Kidney (tissue), 14 donors: ENCODE results near the gene CHAF1A. TPM values are rescaled to one million over a fixed set of nuclear protein-coding genes. Genes with fewer than 3 reads are reported as not detected.

Source experiments
- DNase-seq, 5 donors: peaks; one replicate each; pipeline ENCODE4 v3.0.0-alpha.2; 2013 to 2020
- FAIRE-seq: peaks from 2 replicates; lab custom pipeline; 2012; peaks lifted over from hg19 to GRCh38; lab: Jason Lieb, UNC
- H3K27ac ChIP-seq, 2 donors: one replicate each; pipeline ENCODE4 v1.7.0; 2013; ENCODE audit warnings: low read depth in 2 of 2, low read length in 2 of 2, inconsistent platforms in 1 of 2
- H3K27me3 ChIP-seq: one replicate; pipeline ENCODE4 v1.7.1; 2013; ENCODE audit warnings: low read length, inconsistent platforms; ENCODE audit not compliant: control insufficient read depth, insufficient read depth
- H3K36me3 ChIP-seq, 3 donors: one replicate each; pipeline versions ENCODE4 v1.7.0 to v1.7.1; 2013; ENCODE audit warnings: low read length in 3 of 3, control low read depth in 1 of 3, inconsistent platforms in 1 of 3; ENCODE audit not compliant: insufficient read depth in 3 of 3, control insufficient read depth in 2 of 3
- H3K4me1 ChIP-seq, 3 donors: one replicate each; pipeline versions ENCODE4 v1.7.0 to v1.7.1; 2013; ENCODE audit warnings: low read length in 3 of 3, inconsistent platforms in 1 of 3, low read depth in 1 of 3; ENCODE audit not compliant: control insufficient read depth in 2 of 3, insufficient read depth in 2 of 3
- H3K4me3 ChIP-seq, 3 donors: one replicate each; pipeline versions ENCODE4 v1.7.0 to v1.8.1; 2013; ENCODE audit warnings: low read length in 3 of 3, control low read depth in 1 of 3, inconsistent platforms in 1 of 3
- H3K9ac ChIP-seq, 3 donors: one replicate each; pipeline versions ENCODE4 v1.7.0 to v1.7.1; 2013; ENCODE audit warnings: low read length in 3 of 3, control low read depth in 1 of 3, inconsistent platforms in 1 of 3
- H3K9me3 ChIP-seq, 3 donors: one replicate each; pipeline versions ENCODE4 v1.7.0 to v1.7.1; 2013; ENCODE audit warnings: low read length in 3 of 3, control low read depth in 1 of 3, inconsistent platforms in 1 of 3; ENCODE audit not compliant: control insufficient read depth in 2 of 3, insufficient read depth in 1 of 3
- intact Hi-C: fragments of 100-400 bp; cut with DNase I; formaldehyde crosslinking; loops from one replicate; pipeline ENCODE4 v1.11.1; 2022
- polyA plus RNA-seq: library from polyadenylated mRNA; stranded (reverse); fragments of 350-450 nt; fragmentation: Illumina TruSeq; extraction: RNeasy Lipid Tissue Mini Kit (QIAGEN cat#74804); gene quantifications from one replicate; pipeline ENCODE4 v1.2.3, GENCODE V29; 2014; ENCODE audit warnings: low read depth, low replicate concordance; ENCODE audit not compliant: insufficient read depth
- total RNA-seq: library from RNA; stranded (reverse); fragmentation: NEBNext Ultra II Directional; extraction: Animal tissue kit (Norgen Biotek cat#: 25700); gene quantifications from one replicate; pipeline ENCODE4 v1.2.1, GENCODE V29; 2021
- TF ChIP-seq, protein P1 (sequence below): IDR thresholded peaks from 3 replicates; pipeline ENCODE4 v1.5.1; 2012; ENCODE audit warnings: mild to moderate bottlenecking, moderate library complexity, borderline replicate concordance; ENCODE audit not compliant: insufficient read depth; ENCODE audit errors: extremely low read depth
- donor health status: control.
- donor health status: control.
- donor health status: control.
- donor health status: control.
- donor health status: control.
- donor health status: DM: yes; HTN: yes; CAD: no.
- donor health status: Normal renal cell carcinoma (clear cell type).

The CHAF1A gene
- total and polyA plus RNA-seq, 2 donors from 2014 or later: 2.7 to 10.0 TPM

DNA sequence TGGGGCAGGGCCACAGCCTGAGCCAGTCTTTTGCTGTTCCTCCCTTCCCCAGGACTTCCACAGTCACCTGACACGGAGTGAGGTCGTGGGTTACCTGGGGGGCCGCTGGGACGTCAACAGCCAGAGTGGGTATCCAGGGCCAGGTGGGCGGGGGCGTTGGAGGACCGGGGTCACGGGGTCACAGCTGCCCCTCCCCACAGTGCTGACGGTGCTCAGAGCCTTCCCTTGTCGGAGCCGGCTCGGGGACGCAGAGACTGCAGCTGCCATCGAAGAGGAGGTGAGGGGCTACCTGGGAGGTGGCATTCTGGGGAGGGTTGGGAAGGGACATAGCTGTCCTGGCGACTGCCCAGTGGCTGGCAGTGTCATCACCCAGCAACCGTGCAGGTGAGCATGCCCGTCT is 47.5 kb upstream of the CHAF1A start:
- no peak overlapping the region for H3K9ac ChIP-seq

DNA sequence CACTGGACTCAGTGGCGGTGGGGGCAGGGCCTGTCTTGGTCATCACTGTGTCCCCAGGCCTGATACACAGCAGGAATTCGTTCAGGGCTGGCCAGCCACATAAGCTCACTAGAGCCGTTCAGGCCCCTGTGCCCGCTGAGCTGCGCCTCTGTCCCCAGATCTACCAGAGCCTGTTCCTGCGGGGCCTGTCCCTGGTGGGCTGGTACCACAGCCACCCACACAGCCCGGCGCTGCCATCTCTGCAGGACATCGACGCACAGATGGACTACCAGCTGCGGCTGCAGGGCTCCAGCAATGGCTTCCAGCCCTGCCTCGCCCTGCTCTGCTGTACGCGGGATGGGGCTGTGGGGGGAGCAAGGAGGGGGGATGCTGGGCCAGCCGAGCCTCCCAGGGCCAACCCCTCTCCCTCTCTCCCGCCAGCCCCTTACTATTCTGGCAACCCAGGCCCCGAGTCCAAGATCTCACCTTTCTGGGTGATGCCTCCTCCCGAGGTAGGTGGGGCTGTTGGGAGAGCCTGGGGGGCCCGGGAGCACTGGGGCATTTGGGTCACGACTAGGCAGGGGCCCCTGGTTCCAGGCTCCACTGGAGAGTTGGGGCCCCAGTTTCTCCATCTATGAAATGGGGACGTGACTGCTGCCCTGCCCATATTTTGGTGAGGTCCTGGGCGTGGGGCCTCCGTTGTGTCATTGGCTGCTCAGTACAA is 45.2 kb upstream of the CHAF1A start:
- peaks cover 0 to 7% (median 5%) of the 10 kb centered on the region in 3 donors for H3K36me3 ChIP-seq
- FAIRE-seq: no peak
- no peak overlapping the region for H3K4me3 ChIP-seq
- H3K27me3 ChIP-seq: no peaks in the 10 kb centered on the region
- intact Hi-C loops: no loop called here
- H3K9me3 ChIP-seq: no peaks in the 10 kb centered on the region
- no peak overlapping the region for H3K27ac ChIP-seq
- TF ChIP-seq, protein P1, sequence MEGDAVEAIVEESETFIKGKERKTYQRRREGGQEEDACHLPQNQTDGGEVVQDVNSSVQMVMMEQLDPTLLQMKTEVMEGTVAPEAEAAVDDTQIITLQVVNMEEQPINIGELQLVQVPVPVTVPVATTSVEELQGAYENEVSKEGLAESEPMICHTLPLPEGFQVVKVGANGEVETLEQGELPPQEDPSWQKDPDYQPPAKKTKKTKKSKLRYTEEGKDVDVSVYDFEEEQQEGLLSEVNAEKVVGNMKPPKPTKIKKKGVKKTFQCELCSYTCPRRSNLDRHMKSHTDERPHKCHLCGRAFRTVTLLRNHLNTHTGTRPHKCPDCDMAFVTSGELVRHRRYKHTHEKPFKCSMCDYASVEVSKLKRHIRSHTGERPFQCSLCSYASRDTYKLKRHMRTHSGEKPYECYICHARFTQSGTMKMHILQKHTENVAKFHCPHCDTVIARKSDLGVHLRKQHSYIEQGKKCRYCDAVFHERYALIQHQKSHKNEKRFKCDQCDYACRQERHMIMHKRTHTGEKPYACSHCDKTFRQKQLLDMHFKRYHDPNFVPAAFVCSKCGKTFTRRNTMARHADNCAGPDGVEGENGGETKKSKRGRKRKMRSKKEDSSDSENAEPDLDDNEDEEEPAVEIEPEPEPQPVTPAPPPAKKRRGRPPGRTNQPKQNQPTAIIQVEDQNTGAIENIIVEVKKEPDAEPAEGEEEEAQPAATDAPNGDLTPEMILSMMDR: no peak
- DNase-seq: peak in 2 of 5 donors; percentile 41 to 73
- H3K4me1 ChIP-seq: no peaks in the 10 kb centered on the region
- H3K9ac ChIP-seq: no peak overlapping the region

More for the DNA sequence above, 47.5 kb upstream of the CHAF1A start:
- Histone ChIP-seq H3K9me3 (no peaks in the 10 kb centered on the region), H3K4me3 (no peak overlapping the region), H3K36me3 (peaks cover 0 to 3% (median 0%) of the 10 kb centered on the region in 3 donors), H3K4me1 (no peaks in the 10 kb centered on the region), H3K27ac (no peak overlapping the region), H3K27me3 (no peaks in the 10 kb centered on the region)
- DNase-seq: peak in 1 of 5 donors; percentile 50
- TF ChIP-seq, protein P1: no peak
- no peak for FAIRE-seq
- intact Hi-C loops: no loop called here

DNA sequence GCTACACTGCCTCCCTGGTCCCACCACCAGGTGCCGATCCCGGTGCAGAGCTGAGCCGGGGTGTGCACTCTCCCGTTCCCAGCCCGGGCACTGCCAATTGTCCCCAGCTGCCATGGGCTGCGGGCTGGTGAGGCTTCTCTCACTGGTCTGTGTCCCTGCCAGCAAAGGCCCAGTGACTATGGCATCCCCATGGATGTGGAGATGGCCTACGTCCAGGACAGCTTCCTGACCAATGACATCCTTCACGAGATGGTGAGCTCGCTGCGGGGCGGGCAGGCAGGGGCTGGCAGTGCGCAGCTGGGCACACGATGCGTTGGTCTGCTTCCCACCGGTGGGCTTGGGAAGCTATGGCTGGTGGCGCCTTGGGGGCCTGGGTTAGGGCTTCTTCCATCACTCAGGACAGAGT is 44.5 kb upstream of the CHAF1A start:
- H3K36me3 ChIP-seq: peaks cover 0 to 14% (median 5%) of the 10 kb centered on the region in 3 donors
- intact Hi-C loops: no loop called here

More for the DNA sequence above, 44.5 kb upstream of the CHAF1A start:
- no peak overlapping the region for H3K4me3 ChIP-seq
- no peaks in the 10 kb centered on the region for H3K4me1 ChIP-seq
- H3K27me3 ChIP-seq: no peaks in the 10 kb centered on the region
- no peak for DNase-seq
- H3K27ac ChIP-seq: no peak overlapping the region
- no peak for FAIRE-seq
- no peak overlapping the region for H3K9ac ChIP-seq
- TF ChIP-seq, protein P1: no peak
- no peaks in the 10 kb centered on the region for H3K9me3 ChIP-seq
